Urothelium cell line (cell line): Measurements from ENCODE around the gene ZNF93.
"Not testable (repeated sequence)": the region's sequence is repeated elsewhere in the genome, so short reads cannot be mapped to it uniquely, and the experiment has no call there.

Experiments used
- DNase-seq: peaks from one replicate; pipeline ENCODE4 v3.0.0; 2011; ENCODE audit warnings: low spot score, mixed read lengths
- FAIRE-seq: peaks from 2 replicates; lab custom pipeline; 2011; peaks lifted over from hg19 to GRCh38; lab: Jason Lieb, UNC

ZNF93 gene

DNA sequence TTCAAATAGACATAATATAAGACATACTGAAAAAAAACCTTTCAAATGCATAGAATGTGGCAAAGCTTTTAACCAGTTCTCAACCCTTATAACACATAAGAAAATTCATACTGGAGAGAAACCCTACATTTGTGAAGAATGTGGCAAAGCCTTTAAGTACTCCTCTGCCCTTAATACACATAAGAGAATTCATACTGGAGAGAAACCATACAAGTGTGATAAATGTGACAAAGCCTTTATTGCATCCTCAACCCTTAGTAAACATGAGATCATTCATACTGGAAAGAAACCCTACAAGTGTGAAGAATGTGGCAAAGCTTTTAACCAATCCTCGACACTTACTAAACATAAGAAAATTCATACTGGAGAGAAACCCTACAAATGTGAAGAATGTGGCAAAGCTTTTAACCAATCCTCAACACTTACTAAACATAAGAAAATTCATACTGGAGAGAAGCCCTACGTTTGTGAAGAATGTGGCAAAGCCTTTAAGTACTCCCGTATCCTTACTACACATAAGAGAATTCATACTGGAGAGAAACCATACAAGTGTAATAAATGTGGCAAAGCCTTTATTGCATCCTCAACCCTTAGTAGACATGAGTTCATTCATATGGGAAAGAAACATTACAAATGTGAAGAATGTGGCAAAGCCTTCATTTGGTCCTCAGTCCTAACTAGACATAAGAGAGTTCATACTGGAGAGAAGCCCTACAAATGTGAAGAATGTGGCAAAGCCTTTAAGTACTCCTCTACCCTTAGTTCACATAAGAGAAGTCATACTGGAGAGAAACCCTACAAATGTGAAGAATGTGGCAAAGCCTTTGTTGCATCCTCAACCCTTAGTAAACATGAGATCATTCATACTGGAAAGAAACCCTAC lies 32.9 kb downstream of the ZNF93 start:
- not testable (repeated sequence) for FAIRE-seq, DNase-seq

DNA sequence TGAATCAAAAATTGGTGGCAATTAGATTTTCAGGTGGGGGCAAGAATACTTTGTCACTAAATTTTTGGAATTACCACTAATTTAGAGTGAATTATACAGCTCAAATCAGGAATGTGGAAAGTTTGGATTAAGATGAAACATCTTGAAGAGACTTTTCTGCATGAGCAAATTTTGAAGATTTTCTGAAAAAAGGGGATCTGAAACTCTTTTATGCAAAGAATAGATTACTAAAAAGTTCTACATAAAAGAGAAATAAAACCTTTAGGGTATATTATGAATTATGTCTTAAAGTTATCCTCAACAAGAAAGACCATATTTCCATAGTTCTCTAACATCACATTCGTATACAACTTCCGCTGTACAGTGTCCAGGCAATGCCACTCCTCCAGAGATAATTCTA lies 36.7 kb downstream of the ZNF93 start:
- DNase-seq (no peak), FAIRE-seq (no peak)

DNA sequence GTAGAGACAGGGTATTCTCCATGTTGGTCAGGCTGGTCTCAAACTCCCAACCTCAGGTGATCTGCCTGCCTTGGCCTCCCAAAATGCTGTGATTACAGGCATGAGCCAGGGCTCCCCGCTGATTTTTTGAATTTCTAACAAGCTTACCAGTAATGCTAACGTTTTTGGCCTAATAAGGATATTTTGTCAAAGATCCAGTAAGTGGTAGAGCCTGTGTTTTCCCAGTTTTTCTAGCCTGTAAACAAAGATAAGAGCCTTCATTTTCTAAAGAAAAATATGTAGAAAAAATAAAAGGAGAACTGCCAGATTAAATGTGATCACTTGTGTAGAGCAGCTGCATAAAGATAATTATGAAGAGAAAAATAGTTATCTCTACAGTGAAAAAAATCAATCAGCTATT lies 37.7 kb downstream of the ZNF93 start:
- FAIRE-seq (no peak), DNase-seq (no peak)

DNA sequence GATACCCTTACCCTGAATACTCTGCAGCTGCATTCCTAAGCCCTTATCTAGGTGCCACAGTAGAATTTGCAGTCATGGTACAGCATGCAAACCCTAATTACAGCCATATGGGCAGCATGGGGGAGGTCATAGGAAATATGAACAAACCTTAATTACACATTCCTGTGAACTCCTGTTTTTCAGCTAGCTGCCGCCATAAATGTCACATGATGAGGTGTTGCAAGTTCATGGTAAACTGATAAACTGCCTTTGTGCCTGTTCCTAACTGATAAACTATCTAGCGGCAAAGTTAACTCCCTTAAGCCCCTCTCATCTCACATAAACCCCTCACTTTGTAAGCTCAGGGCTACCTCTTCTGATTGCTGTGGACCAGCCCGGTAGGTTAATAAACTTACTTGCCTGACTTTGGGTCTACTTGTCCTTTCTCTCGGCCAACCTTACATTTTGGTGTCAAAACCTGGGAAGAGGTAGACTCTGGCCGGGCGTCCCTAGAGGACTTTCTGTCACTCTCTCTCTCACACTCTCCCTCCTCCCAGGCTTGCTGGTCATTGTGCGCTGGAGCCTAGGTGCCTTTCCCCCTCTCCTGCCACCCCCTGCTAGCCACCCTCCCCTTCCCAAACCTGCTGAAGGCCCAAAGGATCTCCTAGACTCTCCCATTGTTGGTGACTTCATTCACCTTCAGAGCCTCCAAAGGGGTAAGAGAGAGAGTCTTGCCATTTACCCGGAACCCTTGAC lies 43.3 kb downstream of the ZNF93 start:
- FAIRE-seq: no peak
- DNase-seq: no peak

DNA sequence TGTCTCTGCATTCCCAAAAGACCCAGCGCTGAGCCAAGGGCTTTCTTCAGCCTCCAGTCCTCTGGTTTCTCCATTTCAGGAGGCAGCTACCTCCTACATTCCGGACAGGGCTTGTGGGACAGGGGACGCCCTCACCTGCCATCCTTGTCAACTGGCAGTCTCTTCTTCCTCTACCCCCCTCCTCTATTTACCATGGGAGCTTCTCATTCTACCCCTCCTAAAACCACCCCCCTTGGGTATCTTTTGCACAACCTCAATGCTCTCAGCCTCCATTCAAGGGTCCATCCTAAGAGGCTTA lies 43.8 kb downstream of the ZNF93 start:
- FAIRE-seq (no peak), DNase-seq (no peak)

DNA sequence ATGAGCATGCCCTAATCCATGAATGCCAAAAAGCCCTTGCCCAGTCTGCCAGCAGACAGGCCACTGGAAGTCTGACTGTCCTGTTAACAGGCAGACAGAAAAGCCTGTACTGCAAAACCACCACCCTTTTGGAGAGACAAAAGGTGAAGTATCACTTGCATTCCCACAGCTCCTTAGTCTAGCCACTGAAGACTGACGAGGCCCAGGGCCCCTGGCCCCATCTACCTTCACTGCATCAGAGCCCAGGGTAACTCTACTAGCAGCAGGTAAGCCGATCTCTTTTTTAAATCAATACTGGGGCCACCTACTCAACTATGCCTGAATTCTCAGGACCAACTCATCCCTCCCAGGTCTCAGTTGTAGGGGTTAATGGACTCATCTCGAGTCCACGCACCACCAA lies 45.5 kb downstream of the ZNF93 start:
- FAIRE-seq (no peak), DNase-seq (no peak)

DNA sequence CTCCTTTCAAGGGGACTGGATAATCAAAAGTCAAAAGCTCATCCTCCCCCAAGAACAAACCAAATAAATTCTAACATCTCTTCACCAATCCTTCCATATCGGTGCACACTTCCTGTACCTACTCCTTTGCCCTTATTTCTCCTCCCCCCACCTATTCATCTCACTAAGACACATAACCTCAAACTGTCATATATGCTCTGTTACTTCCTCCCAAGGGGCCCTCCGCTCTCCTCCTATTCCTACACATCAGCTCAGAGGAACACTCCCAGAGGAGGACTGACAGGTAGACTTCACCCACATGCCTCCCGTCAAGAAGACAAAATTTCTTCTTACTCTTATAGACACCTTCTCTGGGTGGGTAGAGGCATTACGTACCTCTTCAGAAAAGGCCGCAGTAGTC lies 48.1 kb downstream of the ZNF93 start:
- no peak for FAIRE-seq

DNA sequence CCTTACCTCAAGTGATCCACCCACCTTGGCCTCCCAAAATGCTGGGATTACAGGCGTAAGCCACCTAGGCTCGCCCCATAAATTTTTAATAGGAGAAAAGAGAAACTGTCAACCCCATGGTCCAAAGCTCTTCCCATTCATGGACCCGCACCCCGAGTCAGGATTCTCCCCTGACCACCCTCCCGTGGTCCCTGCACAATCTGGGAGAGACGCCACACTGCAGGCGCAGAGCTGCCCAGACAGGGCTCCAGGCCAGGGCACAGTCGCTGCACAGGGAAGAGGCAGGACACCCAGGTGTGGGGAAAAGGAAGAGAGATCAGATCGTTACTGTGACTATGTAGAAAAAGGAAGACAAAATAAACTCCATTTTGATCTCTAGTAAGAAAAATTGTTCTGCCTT lies 54.5 kb downstream of the ZNF93 start:
- FAIRE-seq (no peak), DNase-seq (no peak)

More for the DNA sequence above, 48.1 kb downstream of the ZNF93 start:
- DNase-seq: no peak

DNA sequence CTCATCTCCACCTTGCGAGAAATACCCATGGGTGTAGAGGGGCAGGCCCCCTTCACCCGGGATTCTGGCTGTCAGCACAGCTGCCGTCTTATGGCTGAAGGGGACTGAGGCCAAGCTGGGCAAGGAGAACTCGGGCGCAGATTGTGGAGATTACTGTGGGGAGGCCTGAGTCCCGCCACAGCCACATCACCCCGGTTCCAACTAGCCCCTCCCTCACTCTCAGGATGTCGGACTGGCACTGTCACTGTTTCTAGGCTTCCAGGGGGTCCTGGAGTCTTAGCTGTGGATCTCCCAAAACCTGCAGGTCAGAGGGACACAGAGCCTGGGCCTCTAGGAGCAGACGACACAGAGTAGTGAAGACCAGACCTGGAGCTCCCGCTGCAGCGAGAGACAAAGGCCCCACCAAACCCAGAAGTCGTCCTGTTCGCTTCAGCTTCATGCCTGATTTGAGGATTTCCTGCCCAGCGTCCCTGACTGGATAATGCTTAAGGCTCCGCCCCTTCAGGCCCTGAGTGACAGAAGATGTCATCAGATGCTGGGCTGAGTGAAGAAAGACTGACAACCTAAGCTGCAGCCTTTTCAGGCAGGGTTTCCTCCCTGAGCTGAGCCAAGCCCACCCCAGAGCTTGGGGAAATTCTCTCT lies 55.8 kb downstream of the ZNF93 start:
- FAIRE-seq: no peak
- DNase-seq: no peak

DNA sequence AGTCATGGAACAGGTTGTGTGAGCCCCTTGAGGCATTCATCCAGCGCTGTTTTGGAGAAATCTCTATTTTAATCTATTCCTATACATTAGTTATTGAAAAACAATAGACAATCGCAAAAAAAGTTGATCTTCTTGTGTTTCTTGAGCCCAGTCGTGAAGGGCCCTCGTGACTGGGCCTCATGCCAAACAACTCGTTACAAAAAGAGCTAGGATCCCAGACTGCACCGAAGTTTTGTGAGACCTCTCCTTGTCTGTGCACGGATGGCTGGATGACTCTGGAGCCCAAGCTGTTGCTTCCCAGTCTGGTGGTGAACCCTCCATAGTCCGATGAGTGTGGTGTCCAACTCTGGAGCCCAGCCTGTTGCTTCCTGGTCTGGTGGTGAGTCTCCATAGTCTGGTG lies 57.0 kb downstream of the ZNF93 start:
- not testable (repeated sequence) for DNase-seq, FAIRE-seq

DNA sequence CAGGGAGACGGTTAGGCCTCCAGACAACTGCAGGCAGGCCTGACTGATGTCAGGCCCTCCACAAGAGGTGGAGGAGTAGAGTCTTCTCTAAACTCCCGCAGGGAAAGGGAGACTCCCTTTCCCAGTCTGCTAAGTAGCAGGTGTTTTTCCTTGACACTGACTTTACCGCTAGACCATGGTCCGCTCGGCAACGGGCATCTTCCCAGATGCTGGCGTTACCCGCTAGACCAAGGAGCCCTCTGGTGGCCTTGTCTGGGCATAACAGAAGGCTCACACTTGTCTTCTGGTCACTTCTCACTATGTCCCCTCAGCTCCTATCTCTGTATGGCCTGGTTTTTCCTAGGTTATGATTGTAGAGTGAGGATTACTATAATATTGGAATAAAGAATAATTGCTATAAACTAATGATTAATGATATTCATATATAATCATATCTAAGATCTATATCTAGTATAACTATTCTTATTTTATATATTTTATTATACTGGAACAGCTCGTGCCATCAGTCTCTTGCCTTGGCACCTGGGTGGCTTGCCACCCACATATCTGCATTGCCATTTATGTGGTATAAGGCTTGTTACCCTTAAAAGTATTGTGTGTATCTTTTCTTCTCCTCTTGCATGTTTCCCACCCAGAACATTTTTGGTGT lies 58.5 kb downstream of the ZNF93 start:
- not testable (repeated sequence) for DNase-seq, FAIRE-seq

DNA sequence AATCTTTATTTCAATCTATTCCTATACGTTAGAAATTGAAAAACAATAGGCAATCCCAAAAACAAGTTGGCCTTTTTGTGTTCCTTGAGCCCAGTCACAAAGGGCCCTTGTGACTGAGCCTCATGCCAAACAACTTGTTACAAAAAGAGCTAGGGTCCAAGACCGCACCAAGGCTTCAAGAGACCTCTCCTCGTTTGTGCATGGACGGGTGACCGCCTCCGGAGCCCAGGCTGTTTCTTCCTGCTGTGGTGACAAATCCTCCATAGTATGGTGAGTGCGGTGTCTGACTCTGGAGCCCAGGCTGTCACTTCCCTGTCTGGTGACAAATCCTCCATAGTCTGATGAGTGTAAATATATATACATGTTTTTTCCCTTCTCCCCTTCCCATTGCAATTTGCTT lies 63.7 kb downstream of the ZNF93 start:
- DNase-seq (no peak), FAIRE-seq (no peak)

DNA sequence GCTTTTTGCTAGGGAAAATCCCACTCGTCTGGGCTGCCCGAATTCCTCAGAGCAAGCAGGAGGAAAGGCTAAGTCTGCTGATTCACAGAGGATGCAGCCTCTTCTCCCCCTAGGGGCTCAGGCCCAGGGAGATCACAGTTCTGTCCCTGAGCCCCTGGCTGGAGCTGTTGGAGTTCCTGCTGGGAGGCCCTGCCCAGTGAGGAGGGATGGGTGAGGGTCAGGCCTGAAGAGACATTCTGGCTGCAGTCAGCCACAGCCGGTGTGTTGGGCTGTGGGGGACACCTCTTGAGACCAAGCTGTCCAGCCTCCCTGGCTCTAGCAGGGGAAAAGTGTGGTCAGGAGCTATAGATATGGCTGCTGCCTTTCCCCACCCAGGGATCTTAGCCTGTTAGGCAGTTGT lies 65.4 kb downstream of the ZNF93 start:
- not testable (repeated sequence) for FAIRE-seq

DNA sequence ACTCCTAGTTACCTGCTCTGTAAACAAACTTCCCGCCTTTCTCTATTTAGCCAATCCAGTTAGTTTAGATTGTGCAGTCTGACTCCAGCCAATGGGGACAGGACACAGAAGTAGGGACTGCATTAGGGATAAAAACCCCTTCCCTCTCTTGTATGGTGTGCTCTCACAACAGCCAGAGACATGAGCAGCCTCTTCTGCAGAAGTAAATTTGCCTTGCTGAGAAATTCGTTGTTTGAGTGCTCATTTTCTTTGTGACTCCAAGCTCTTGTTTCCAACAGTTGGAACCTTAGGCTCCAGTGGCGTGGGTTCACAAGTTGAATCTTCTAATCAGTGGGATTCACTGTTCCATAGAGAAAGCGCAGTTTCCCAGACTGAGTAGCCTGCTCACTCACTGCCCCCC lies 66.1 kb downstream of the ZNF93 start:
- FAIRE-seq: no peak

More for the DNA sequence above, 65.4 kb downstream of the ZNF93 start:
- DNase-seq: not testable (repeated sequence)

More for the DNA sequence above, 66.1 kb downstream of the ZNF93 start:
- DNase-seq: no peak
